ENCODE measurements around the gene KEL. TPM values are rescaled to one million over a fixed set of nuclear protein-coding genes. Genes with fewer than 3 reads are reported as not detected.

The KEL gene
- total RNA-seq (2014; rRNA removed; shearing (Covaris generic); ENCODE audit: low replicate concordance): 0.36 TPM in 1 of 2 replicates, not detected in the other

GRCh38 chr7:142961973-142962926 lies at the start of gene KEL:
Gene KEL, minus strand, starts transcription at chr7:142962363. Its CDS starts 157 bp downstream, at chr7:142962206.
- Histone ChIP-seq H3K27ac (ENCODE audit: low read length) (no peak within 1 kb of the TSS), H3K9me2 (replicated peaks; ENCODE audit: insufficient read depth, low read length) (no peaks in the 10 kb centered on the region), H3K36me3 (ENCODE audit: insufficient read depth, low read length) (no peaks in the 10 kb centered on the region), H4K20me1 (ENCODE audit: insufficient read depth, low read depth, low read length) (no peaks in the 10 kb centered on the region), H3K27me3 (ENCODE audit: low read length) (no peaks in the 10 kb centered on the region), H3K4me2 (ENCODE audit: low read depth, low read length, poor library complexity, severe bottlenecking) (no peak within 1 kb of the TSS), H3K9ac (ENCODE audit: low read length) (no peak within 1 kb of the TSS), H3K9me3 (ENCODE audit: low read length) (no peaks in the 10 kb centered on the region), H3K4me1 (ENCODE audit: low read length) (no peaks in the 10 kb centered on the region), H2AFZ (ENCODE audit: low read length) (no peak within 1 kb of the TSS), H3K79me2 (ENCODE audit: low read length) (no peaks in the 10 kb centered on the region), H3K4me3 (ENCODE audit: low read length) (no peak within 1 kb of the TSS)
- no peak for DNase-seq

GRCh38 chr7:143008007-143008901 lies 46.1 kb upstream of the KEL start:
- Histone ChIP-seq H3K4me2 (ENCODE audit: low read depth, low read length, poor library complexity, severe bottlenecking) (peak overlapping the region; percentile 35), H3K4me3 (ENCODE audit: low read length) (no peak overlapping the region), H3K36me3 (ENCODE audit: insufficient read depth, low read length) (no peaks in the 10 kb centered on the region), H3K27me3 (ENCODE audit: low read length) (no peaks in the 10 kb centered on the region), H3K9ac (ENCODE audit: low read length) (peak overlapping the region; percentile 37), H3K9me3 (ENCODE audit: low read length) (no peaks in the 10 kb centered on the region), H3K79me2 (ENCODE audit: low read length) (no peaks in the 10 kb centered on the region), H4K20me1 (ENCODE audit: insufficient read depth, low read depth, low read length) (no peaks in the 10 kb centered on the region), H3K27ac (ENCODE audit: low read length) (peak overlapping the region; percentile 71), H3K4me1 (ENCODE audit: low read length) (peaks cover 90% of the 10 kb centered on the region), H2AFZ (ENCODE audit: low read length) (peak overlapping the region; percentile 78), H3K9me2 (replicated peaks; ENCODE audit: insufficient read depth, low read length) (no peaks in the 10 kb centered on the region)
- DNase-seq: peak; percentile 96

GRCh38 chr7:143005632-143006260 lies 43.6 kb upstream of the KEL start:
- H3K9me2 ChIP-seq (replicated peaks; ENCODE audit: insufficient read depth, low read length): no peaks in the 10 kb centered on the region
- H3K27me3 ChIP-seq (ENCODE audit: low read length): no peaks in the 10 kb centered on the region
- peak overlapping the region; percentile 26 for H3K9ac ChIP-seq (ENCODE audit: low read length)
- H3K4me2 ChIP-seq (ENCODE audit: low read depth, low read length, poor library complexity, severe bottlenecking): peak overlapping the region; percentile 56
- peak overlapping the region; percentile 13 for H3K27ac ChIP-seq (ENCODE audit: low read length)
- no peaks in the 10 kb centered on the region for H3K79me2 ChIP-seq (ENCODE audit: low read length)
- no peaks in the 10 kb centered on the region for H3K36me3 ChIP-seq (ENCODE audit: insufficient read depth, low read length)
- peaks cover 68% of the 10 kb centered on the region for H3K4me1 ChIP-seq (ENCODE audit: low read length)
- DNase-seq: peak; percentile 52
- no peaks in the 10 kb centered on the region for H3K9me3 ChIP-seq (ENCODE audit: low read length)
- peak overlapping the region; percentile 70 for H2AFZ ChIP-seq (ENCODE audit: low read length)
- H3K4me3 ChIP-seq (ENCODE audit: low read length): peak overlapping the region; percentile 15
- no peaks in the 10 kb centered on the region for H4K20me1 ChIP-seq (ENCODE audit: insufficient read depth, low read depth, low read length)

GRCh38 chr7:143003393-143004051 lies 41.4 kb upstream of the KEL start:
- Histone ChIP-seq H3K27ac (ENCODE audit: low read length) (no peak overlapping the region), H3K27me3 (ENCODE audit: low read length) (no peaks in the 10 kb centered on the region), H4K20me1 (ENCODE audit: insufficient read depth, low read depth, low read length) (no peaks in the 10 kb centered on the region), H3K79me2 (ENCODE audit: low read length) (no peaks in the 10 kb centered on the region), H2AFZ (ENCODE audit: low read length) (peak overlapping the region; percentile 87), H3K4me1 (ENCODE audit: low read length) (peaks cover 51% of the 10 kb centered on the region), H3K9me3 (ENCODE audit: low read length) (no peaks in the 10 kb centered on the region), H3K4me3 (ENCODE audit: low read length) (peak overlapping the region; percentile 17; the same call in 1 of the 2 replicates), H3K9me2 (replicated peaks; ENCODE audit: insufficient read depth, low read length) (no peaks in the 10 kb centered on the region), H3K9ac (ENCODE audit: low read length) (peak overlapping the region; percentile 12; the same call in 1 of the 2 replicates), H3K36me3 (ENCODE audit: insufficient read depth, low read length) (no peaks in the 10 kb centered on the region), H3K4me2 (ENCODE audit: low read depth, low read length, poor library complexity, severe bottlenecking) (peak overlapping the region; percentile 51)
- DNase-seq: peak; percentile 87

GRCh38 chr7:143002898-143003297 lies 40.7 kb upstream of the KEL start:
- Histone ChIP-seq H3K79me2 (ENCODE audit: low read length) (no peaks in the 10 kb centered on the region), H3K9me2 (replicated peaks; ENCODE audit: insufficient read depth, low read length) (no peaks in the 10 kb centered on the region), H4K20me1 (ENCODE audit: insufficient read depth, low read depth, low read length) (no peaks in the 10 kb centered on the region), H2AFZ (ENCODE audit: low read length) (peak overlapping the region; percentile 87), H3K9me3 (ENCODE audit: low read length) (no peaks in the 10 kb centered on the region), H3K27ac (ENCODE audit: low read length) (no peak overlapping the region), H3K36me3 (ENCODE audit: insufficient read depth, low read length) (no peaks in the 10 kb centered on the region), H3K4me2 (ENCODE audit: low read depth, low read length, poor library complexity, severe bottlenecking) (peak overlapping the region; percentile 51), H3K4me3 (ENCODE audit: low read length) (peak overlapping the region; percentile 17; the same call in 1 of the 2 replicates), H3K27me3 (ENCODE audit: low read length) (no peaks in the 10 kb centered on the region), H3K9ac (ENCODE audit: low read length) (0 out of 2 replicates have a peak overlapping the region, but pooled peaks have one; percentile 12), H3K4me1 (ENCODE audit: low read length) (peaks cover 44% of the 10 kb centered on the region)
- no peak for DNase-seq

GRCh38 chr7:143002106-143002505 lies 39.9 kb upstream of the KEL start:
- peak; percentile 69 for DNase-seq
- Histone ChIP-seq H3K9me3 (ENCODE audit: low read length) (no peaks in the 10 kb centered on the region), H3K4me2 (ENCODE audit: low read depth, low read length, poor library complexity, severe bottlenecking) (no peak overlapping the region), H3K27me3 (ENCODE audit: low read length) (no peaks in the 10 kb centered on the region), H3K4me1 (ENCODE audit: low read length) (peaks cover 40% of the 10 kb centered on the region), H3K9me2 (replicated peaks; ENCODE audit: insufficient read depth, low read length) (no peaks in the 10 kb centered on the region), H3K4me3 (ENCODE audit: low read length) (no peak overlapping the region), H3K36me3 (ENCODE audit: insufficient read depth, low read length) (no peaks in the 10 kb centered on the region), H3K27ac (ENCODE audit: low read length) (no peak overlapping the region), H2AFZ (ENCODE audit: low read length) (0 out of 2 replicates have a peak overlapping the region, but pooled peaks have one; percentile 33), H3K9ac (ENCODE audit: low read length) (no peak overlapping the region), H3K79me2 (ENCODE audit: low read length) (no peaks in the 10 kb centered on the region), H4K20me1 (ENCODE audit: insufficient read depth, low read depth, low read length) (no peaks in the 10 kb centered on the region)

GRCh38 chr7:143000648-143001047 lies 38.5 kb upstream of the KEL start:
- Histone ChIP-seq H3K4me1 (ENCODE audit: low read length) (peaks cover 25% of the 10 kb centered on the region), H3K4me2 (ENCODE audit: low read depth, low read length, poor library complexity, severe bottlenecking) (no peak overlapping the region), H3K27ac (ENCODE audit: low read length) (no peak overlapping the region), H3K36me3 (ENCODE audit: insufficient read depth, low read length) (no peaks in the 10 kb centered on the region), H2AFZ (ENCODE audit: low read length) (no peak overlapping the region), H3K9me2 (replicated peaks; ENCODE audit: insufficient read depth, low read length) (no peaks in the 10 kb centered on the region), H3K9ac (ENCODE audit: low read length) (no peak overlapping the region), H3K4me3 (ENCODE audit: low read length) (no peak overlapping the region), H3K27me3 (ENCODE audit: low read length) (no peaks in the 10 kb centered on the region), H4K20me1 (ENCODE audit: insufficient read depth, low read depth, low read length) (no peaks in the 10 kb centered on the region), H3K79me2 (ENCODE audit: low read length) (no peaks in the 10 kb centered on the region), H3K9me3 (ENCODE audit: low read length) (no peaks in the 10 kb centered on the region)
- no peak for DNase-seq
